GM10248 (cell line): ENCODE results near the gene CFAP77.

ENCODE experiments used
- CTCF ChIA-PET: fragments of 300-600 bp; sonication (Branson Sonifier 250); formaldehyde crosslinking; extraction: SDS; loops from one replicate; lab custom pipeline; 2021; ENCODE audit warnings: antibody characterized with exemption; lab: Yijun Ruan, JAX
- POLR2A ChIA-PET: fragments of 350-650 bp; sonication (Branson Sonifier 250); formaldehyde crosslinking; extraction: SDS; loops from one replicate; lab custom pipeline; 2020; ENCODE audit warnings: antibody characterized with exemption; lab: Yijun Ruan, JAX
- DNase-seq: peaks from one replicate; pipeline ENCODE4 v3.0.0; 2012; ENCODE audit errors: extremely low spot score
- CTCF ChIP-seq: IDR thresholded peaks from 2 replicates; pipeline ENCODE4 v1.5.1; 2012; ENCODE audit warnings: mild to moderate bottlenecking, low read depth; ENCODE audit errors: extremely low read depth, missing control alignments, control extremely low read depth

Gene CFAP77

GRCh38 chr9:132497731-132498130 is 87.7 kb downstream of the CFAP77 start:
- DNase-seq: no peak
- no peak for TF ChIP-seq CTCF
- CTCF ChIA-PET: interaction anchor here (1.9 kb wide), 1 partner anchor 9 kb away, joined by 6 read pairs; no protein-coding TSS in a partner anchor
- POLR2A ChIA-PET: no interaction called here

DNA sequence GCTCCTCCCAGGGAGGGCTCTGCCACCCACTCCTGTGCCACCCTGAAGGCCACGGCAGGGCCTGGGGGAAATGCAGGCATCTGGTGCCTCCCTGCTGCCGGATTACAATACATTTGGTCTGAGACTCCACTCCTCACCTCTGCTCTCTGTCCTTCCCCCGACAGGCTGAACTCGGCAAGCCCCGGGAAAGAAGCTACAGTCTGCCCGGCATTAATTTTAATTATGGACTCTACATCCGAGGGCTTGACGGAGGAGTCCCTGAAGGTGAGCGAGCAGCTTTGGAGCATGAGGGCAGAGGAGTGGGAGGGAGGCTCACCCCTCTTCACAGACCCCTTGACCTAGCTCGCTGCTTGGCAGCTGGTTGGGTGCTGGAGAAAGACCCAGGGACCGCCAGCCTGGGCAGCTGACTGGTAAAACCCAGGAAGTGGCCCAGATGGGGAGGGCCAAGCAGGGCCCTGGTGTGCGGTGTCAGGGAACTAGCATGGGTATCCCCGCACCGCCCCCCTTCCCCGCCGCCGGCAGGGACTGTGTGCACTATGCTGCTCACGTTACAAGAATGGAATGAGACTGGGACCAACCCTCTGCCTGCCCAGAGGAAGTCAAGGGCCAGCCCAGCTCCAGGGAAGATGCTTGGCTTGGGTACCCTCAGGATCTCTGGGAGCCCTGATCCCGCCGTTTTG is 88.7 kb downstream of the CFAP77 start:
- ChIA-PET CTCF (no interaction called here), POLR2A (no interaction called here)
- no peak for TF ChIP-seq CTCF
- no peak for DNase-seq

DNA sequence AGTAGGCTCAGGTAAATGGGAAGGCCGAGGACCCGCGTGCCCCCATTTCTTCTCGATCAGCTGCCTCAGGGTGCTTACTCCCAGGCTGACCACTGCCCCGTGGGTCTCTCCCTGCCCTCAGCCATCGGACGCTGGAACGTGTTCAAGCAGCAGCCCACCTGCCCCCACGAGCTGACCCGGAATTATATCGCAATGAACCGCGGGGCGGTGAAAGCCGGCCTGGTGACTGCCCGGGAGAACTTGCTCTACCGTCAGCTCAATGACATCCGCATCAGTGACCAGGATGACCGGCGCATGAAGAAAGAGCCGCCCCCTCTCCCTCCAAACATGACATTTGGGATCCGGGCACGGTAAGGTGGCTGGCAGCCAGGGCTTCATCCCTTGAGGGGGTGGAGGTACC is 89.2 kb downstream of the CFAP77 start:
- no peak for TF ChIP-seq CTCF
- ChIA-PET POLR2A (no interaction called here), CTCF (interaction anchor here (1.0 kb wide), 1 partner anchor 402 kb away, joined by 3 read pairs; no protein-coding TSS in a partner anchor)
- no peak for DNase-seq

DNA sequence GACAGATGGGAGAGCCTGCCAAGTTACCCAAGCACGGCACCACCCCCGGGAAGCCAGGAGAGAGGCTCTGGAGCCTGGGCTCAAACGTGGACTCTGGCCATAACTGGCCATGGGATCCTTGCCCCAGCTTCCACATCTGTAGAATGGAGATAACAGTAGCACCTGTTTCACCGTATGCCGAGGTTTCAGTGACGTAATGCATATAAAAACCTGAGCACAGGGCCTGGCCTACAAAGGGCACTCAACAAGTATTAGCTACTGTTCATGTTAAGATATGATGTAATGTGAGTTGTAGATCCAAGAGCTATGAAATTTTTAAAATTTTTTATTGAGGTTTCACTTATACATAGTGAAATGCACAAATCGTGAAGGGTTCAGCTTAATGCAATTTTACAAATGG is 90.2 kb downstream of the CFAP77 start:
- no peak for TF ChIP-seq CTCF
- DNase-seq: no peak
- ChIA-PET CTCF (interaction anchor here (1.0 to 1.6 kb wide), 3 partner anchors 10 to 401 kb away, joined by 3 to 4 read pairs (median 3); no protein-coding TSS in a partner anchor), POLR2A (no interaction called here)

GRCh38 chr9:132502480-132502879 is 92.5 kb downstream of the CFAP77 start:
- ChIA-PET POLR2A (no interaction called here), CTCF (no interaction called here)
- no peak for DNase-seq
- TF ChIP-seq CTCF: no peak

- TF ChIP-seq CTCF: no peak
- ChIA-PET CTCF (no interaction called here), POLR2A (no interaction called here)
- no peak for DNase-seq
Observed at GRCh38 chr9:132503116-132503515, 93.1 kb downstream of the CFAP77 start.

DNA sequence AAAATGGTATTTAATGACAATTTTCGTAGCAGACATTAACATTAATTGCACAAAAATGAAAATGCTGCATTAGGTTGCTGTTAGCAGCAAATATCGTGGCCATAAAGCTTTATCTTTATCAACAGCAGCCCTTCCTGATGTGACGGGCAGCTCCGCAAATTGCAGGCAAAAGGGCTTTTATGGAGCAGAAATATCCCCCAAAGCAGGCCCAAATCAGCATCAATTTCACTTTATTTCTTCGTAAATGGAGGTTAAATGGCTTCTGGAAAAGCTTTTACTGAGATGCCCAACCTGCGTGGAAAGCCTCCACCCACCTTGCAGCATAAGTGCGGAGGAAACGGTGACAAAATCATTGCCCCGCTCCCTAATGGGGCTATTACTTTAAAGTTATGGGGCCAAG is 94.5 kb downstream of the CFAP77 start:
- CTCF ChIA-PET: interaction anchor here (0.7 to 5.2 kb wide), 4 partner anchors 12 to 89 kb away, joined by 3 to 27 read pairs (median 3); no protein-coding TSS in a partner anchor
- POLR2A ChIA-PET: no interaction called here
- TF ChIP-seq CTCF: no peak
- DNase-seq: no peak
